ENCODE measurements around the gene STX10. TPM values are rescaled to one million over a fixed set of nuclear protein-coding genes. Genes with fewer than 3 reads are reported as not detected.

STX10 gene
- total and polyA plus RNA-seq, 7 donors: 18.5 to 63.3 (median 20.4) TPM

DNA sequence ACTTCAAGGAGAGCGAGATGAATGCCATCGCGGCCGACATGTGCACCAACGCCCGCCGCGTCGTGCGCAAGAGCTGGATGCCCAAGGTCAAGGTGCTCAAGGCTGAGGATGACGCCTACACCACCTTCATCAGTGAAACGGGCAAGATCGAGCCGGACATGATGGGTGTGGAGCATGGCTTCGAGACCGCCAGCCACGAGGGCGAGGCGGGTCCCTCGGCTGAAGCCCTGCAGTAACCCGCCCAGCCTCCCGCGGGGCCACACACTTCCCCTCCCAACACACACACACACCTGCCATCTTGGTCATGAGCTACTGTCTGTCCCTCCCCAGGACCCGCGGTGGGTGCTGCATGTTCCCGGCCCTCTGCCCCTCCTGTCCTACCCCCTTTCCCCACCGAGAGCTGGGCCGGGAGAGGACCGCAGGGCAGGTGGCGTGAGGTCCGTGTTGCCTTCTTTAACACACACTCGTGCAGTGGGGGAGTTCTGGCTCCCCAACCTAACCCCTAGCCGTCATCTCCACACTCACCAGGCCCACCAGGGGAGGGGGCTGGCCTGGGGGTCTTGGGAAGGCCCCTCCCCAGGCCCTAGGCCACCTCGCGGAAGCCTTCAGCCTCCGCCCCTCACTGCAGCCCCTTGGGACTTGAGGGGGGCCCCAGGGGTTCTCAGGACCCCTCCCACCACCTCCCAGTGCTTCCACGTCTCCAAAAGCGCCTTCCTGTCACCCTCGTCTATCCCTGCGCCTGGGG, 11.8 kb downstream of the STX10 start:
- peaks cover 0 to 52% of the 10 kb centered on the region in 2 donors for H3K36me3 ChIP-seq (ENCODE audit: insufficient read depth in 1 of 2, low read depth in 1 of 2)
- WGBS, 3 donors: 86 to 91% (median 89%) methylated on average over 39 to 40 of the region's 40 CpGs
- H3K4me3 ChIP-seq: no peak overlapping the region
- no peaks in the 10 kb centered on the region for H3K27me3 ChIP-seq (ENCODE audit: insufficient read depth in 3 of 3, low read length in 2 of 3)
- intact Hi-C loops (cut with DNase I): no loop called here
- TF ChIP-seq, protein P1, sequence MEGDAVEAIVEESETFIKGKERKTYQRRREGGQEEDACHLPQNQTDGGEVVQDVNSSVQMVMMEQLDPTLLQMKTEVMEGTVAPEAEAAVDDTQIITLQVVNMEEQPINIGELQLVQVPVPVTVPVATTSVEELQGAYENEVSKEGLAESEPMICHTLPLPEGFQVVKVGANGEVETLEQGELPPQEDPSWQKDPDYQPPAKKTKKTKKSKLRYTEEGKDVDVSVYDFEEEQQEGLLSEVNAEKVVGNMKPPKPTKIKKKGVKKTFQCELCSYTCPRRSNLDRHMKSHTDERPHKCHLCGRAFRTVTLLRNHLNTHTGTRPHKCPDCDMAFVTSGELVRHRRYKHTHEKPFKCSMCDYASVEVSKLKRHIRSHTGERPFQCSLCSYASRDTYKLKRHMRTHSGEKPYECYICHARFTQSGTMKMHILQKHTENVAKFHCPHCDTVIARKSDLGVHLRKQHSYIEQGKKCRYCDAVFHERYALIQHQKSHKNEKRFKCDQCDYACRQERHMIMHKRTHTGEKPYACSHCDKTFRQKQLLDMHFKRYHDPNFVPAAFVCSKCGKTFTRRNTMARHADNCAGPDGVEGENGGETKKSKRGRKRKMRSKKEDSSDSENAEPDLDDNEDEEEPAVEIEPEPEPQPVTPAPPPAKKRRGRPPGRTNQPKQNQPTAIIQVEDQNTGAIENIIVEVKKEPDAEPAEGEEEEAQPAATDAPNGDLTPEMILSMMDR (IDR thresholded peaks at IDR 0.05): no peak
- H3K9me3 ChIP-seq: no peaks in the 10 kb centered on the region
- peaks cover 4% of the 10 kb centered on the region for H3K4me1 ChIP-seq
- no peak for ATAC-seq
- no peak overlapping the region for H3K27ac ChIP-seq
- no peak for DNase-seq

GRCh38 chr19:13137290-13137794, 12.8 kb downstream of the STX10 start:
- TF ChIP-seq, protein P1 (IDR thresholded peaks at IDR 0.05): no peak
- ATAC-seq: no peak
- H3K36me3 ChIP-seq (ENCODE audit: insufficient read depth in 1 of 2, low read depth in 1 of 2): peaks cover 0 to 44% of the 10 kb centered on the region in 2 donors

GRCh38 chr19:13135068-13136062, 14.8 kb downstream of the STX10 start:
- no peaks in the 10 kb centered on the region for H3K27me3 ChIP-seq (ENCODE audit: insufficient read depth in 3 of 3, low read length in 2 of 3)
- intact Hi-C loops (cut with DNase I): no loop called here
- no peaks in the 10 kb centered on the region for H3K4me1 ChIP-seq
- ATAC-seq: peak in 1 of 4 donors; percentile 3
- peaks cover 0 to 44% of the 10 kb centered on the region in 2 donors for H3K36me3 ChIP-seq (ENCODE audit: insufficient read depth in 1 of 2, low read depth in 1 of 2)
- TF ChIP-seq, protein P1 (IDR thresholded peaks at IDR 0.05): no peak
- no peak overlapping the region for H3K27ac ChIP-seq
- H3K9me3 ChIP-seq: no peaks in the 10 kb centered on the region
- DNase-seq: no peak
- 91 to 94% (median 94%) methylated on average over 49 to 60 of the region's 60 CpGs for WGBS, 3 donors
- H3K4me3 ChIP-seq: no peak overlapping the region

More at GRCh38 chr19:13137290-13137794, 12.8 kb downstream of the STX10 start:
- no peak for DNase-seq
- intact Hi-C loops (cut with DNase I): no loop called here
- Histone ChIP-seq H3K27ac (no peak overlapping the region), H3K27me3 (ENCODE audit: insufficient read depth in 3 of 3, low read length in 2 of 3) (no peaks in the 10 kb centered on the region), H3K9me3 (no peaks in the 10 kb centered on the region), H3K4me3 (no peak overlapping the region), H3K4me1 (no peaks in the 10 kb centered on the region)
- WGBS, 3 donors: 89 to 92% (median 91%) methylated on average over 28 of the region's 28 CpGs

GRCh38 chr19:13134626-13135025, 15.5 kb downstream of the STX10 start:
- intact Hi-C loops (cut with DNase I): no loop called here

More at GRCh38 chr19:13134626-13135025, 15.5 kb downstream of the STX10 start:
- DNase-seq (no peak), ATAC-seq (peak; percentile 51 to 92 (median 88))
- Histone ChIP-seq H3K27ac (no peak overlapping the region), H3K36me3 (ENCODE audit: insufficient read depth in 1 of 2, low read depth in 1 of 2) (peaks cover 0 to 42% of the 10 kb centered on the region in 2 donors), H3K9me3 (no peaks in the 10 kb centered on the region), H3K4me3 (no peak overlapping the region), H3K27me3 (ENCODE audit: insufficient read depth in 3 of 3, low read length in 2 of 3) (no peaks in the 10 kb centered on the region), H3K4me1 (no peaks in the 10 kb centered on the region)
- TF ChIP-seq, protein P1 (IDR thresholded peaks at IDR 0.05): no peak
- 64 to 83% (median 76%) methylated on average over 3 of the region's 3 CpGs for WGBS, 3 donors
